ENCODE measurements around the gene TEX36. TPM values are rescaled to one million over a fixed set of nuclear protein-coding genes. Genes with fewer than 3 reads are reported as not detected.

TEX36 gene
- total RNA-seq, 1 experiment from 2014 or later: 1.1 TPM

DNA sequence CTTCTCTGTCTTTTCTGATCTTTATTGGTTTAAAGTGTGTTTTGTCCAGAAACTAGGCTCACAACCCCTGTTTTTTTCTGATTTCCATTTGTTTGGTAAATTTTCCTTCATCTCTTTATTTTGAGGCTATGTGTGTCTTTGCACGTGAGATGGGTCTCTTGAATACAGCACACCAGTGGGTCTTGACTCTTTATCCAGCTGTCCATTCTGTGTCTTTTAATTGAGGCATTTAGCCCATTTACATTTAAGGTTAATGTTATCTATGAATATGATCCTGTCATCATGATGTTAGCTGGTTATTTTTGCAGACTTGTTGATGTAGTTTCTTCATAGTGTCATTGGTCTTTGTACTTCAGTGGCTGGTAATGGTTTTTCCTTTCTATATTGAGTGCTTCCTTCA, 10.1 kb downstream of the TEX36 start:
- BruUV-seq (replicated peaks): no TSS peak
- no peak overlapping the region for H3K4me2 ChIP-seq
- intact Hi-C loops (cut with micrococcal nuclease; ENCODE audit: unreplicated experiment): no loop called here
- TF ChIP-seq, protein P1, sequence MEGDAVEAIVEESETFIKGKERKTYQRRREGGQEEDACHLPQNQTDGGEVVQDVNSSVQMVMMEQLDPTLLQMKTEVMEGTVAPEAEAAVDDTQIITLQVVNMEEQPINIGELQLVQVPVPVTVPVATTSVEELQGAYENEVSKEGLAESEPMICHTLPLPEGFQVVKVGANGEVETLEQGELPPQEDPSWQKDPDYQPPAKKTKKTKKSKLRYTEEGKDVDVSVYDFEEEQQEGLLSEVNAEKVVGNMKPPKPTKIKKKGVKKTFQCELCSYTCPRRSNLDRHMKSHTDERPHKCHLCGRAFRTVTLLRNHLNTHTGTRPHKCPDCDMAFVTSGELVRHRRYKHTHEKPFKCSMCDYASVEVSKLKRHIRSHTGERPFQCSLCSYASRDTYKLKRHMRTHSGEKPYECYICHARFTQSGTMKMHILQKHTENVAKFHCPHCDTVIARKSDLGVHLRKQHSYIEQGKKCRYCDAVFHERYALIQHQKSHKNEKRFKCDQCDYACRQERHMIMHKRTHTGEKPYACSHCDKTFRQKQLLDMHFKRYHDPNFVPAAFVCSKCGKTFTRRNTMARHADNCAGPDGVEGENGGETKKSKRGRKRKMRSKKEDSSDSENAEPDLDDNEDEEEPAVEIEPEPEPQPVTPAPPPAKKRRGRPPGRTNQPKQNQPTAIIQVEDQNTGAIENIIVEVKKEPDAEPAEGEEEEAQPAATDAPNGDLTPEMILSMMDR (conservative IDR thresholded peaks at IDR 0.05): no peak
- TF ChIP-seq EZH2 (IDR thresholded peaks at IDR 0.05; ENCODE audit: low read depth): no peak
- H4K20me1 ChIP-seq (ENCODE audit: insufficient read depth): no peaks in the 10 kb centered on the region
- H3K79me2 ChIP-seq (ENCODE audit: low read depth): no peaks in the 10 kb centered on the region
- H3K36me3 ChIP-seq (ENCODE audit: low read depth): no peaks in the 10 kb centered on the region
- POLR2A ChIA-PET (ENCODE audit: unreplicated experiment): no interaction called here
- H2AFZ ChIP-seq: no peak overlapping the region
- H3F3A ChIP-seq (ENCODE audit: insufficient read depth, low read depth): no peaks in the 10 kb centered on the region
- H3K4me3 ChIP-seq: no peak overlapping the region
- H3K9me3 ChIP-seq (ENCODE audit: insufficient read depth, low read depth): no peaks in the 10 kb centered on the region
- DNase-seq: no peak
- no peaks in the 10 kb centered on the region for H3K4me1 ChIP-seq (replicated peaks; ENCODE audit: insufficient read depth)
- no peak overlapping the region for H3K27ac ChIP-seq
- H3K9me2 ChIP-seq (ENCODE audit: insufficient read depth): no peaks in the 10 kb centered on the region
- CTCF ChIA-PET: no interaction called here
- no peaks in the 10 kb centered on the region for H3K27me3 ChIP-seq (ENCODE audit: insufficient read depth, low read depth)

DNA sequence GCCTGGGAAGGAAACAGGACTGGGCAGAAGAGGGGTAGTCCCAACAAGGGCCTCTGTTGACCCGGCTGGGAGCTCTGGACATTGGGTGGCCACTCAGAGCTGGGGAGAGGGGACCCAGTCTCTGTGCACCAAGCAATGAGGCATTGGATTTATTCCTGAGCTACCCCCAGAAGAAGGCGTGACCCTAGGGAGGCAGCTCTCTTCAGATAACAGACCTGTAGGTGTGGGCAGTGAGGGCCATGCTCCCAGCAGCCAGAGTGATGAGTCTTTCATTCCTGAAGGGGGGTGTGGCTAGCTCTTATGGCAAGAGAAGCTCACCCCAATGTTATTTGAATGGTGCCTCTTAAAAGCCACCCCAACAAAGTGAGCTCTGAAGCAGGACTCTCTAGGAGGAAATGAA, 20.4 kb downstream of the TEX36 start:
- H3K9me3 ChIP-seq (ENCODE audit: insufficient read depth, low read depth): no peaks in the 10 kb centered on the region
- no peaks in the 10 kb centered on the region for H3K79me2 ChIP-seq (ENCODE audit: low read depth)
- DNase-seq: peak; percentile 70 to 73
- peaks cover 7% of the 10 kb centered on the region for H3F3A ChIP-seq (ENCODE audit: insufficient read depth, low read depth)
- ChIA-PET CTCF (interaction anchor here (0.6 kb wide), 1 partner anchor 78 kb away, joined by 3 read pairs; no protein-coding TSS in a partner anchor), POLR2A (ENCODE audit: unreplicated experiment) (interaction anchor here (0.6 to 2.3 kb wide), 7 partner anchors 30 to 1544 kb away, joined by 3 to 28 read pairs (median 6); partner anchors contain the start of gene CTBP2)
- no peak overlapping the region for H3K4me3 ChIP-seq
- no peaks in the 10 kb centered on the region for H3K36me3 ChIP-seq (ENCODE audit: low read depth)
- no TSS peak for BruUV-seq (replicated peaks)
- peak overlapping the region; percentile 90 for H3K27ac ChIP-seq
- peak overlapping the region; percentile 60 for H3K4me2 ChIP-seq
- no peaks in the 10 kb centered on the region for H3K27me3 ChIP-seq (ENCODE audit: insufficient read depth, low read depth)
- intact Hi-C loops (cut with micrococcal nuclease; ENCODE audit: unreplicated experiment): loop anchor here (1.0 to 5.0 kb wide), 4 partner anchors 29 to 147 kb away; no protein-coding TSS in a partner anchor
- H3K9me2 ChIP-seq (ENCODE audit: insufficient read depth): no peaks in the 10 kb centered on the region
- peaks cover 22% of the 10 kb centered on the region for H3K4me1 ChIP-seq (replicated peaks; ENCODE audit: insufficient read depth)
- TF ChIP-seq, protein P1 (conservative IDR thresholded peaks at IDR 0.05): no peak
- TF ChIP-seq EZH2 (IDR thresholded peaks at IDR 0.05; ENCODE audit: low read depth): no peak
- peak overlapping the region; percentile 41; the same call in 1 of the 2 replicates for H2AFZ ChIP-seq
- no peaks in the 10 kb centered on the region for H4K20me1 ChIP-seq (ENCODE audit: insufficient read depth)

DNA sequence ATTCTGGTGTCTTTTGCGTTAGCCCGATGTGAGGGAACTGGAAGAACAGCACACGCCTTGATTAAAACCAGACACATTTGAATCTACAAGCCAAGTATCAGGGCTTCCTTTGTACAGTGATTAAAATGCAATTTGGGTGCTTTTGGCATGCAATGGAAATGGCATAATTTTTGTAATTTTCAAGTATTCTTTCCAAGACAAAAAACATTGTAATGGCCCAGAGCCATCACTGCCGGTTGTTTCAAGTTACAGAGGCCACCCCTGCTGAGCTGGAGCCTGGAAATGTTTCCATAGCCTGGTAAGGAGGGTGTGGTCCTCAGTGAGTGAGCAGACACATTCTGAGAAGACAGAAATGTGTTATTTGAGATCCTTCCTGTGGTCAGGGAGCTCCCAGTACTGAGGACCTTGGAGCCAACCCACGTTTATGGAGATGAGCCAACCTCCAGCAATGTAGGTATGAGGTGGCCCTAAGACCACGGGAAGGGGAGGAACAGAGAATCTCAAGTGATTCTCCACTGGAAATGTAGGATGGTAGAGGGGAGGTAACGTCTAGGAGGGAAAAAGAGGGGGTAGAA, 20.9 kb downstream of the TEX36 start:
- Histone ChIP-seq H3K36me3 (ENCODE audit: low read depth) (no peaks in the 10 kb centered on the region), H3K79me2 (ENCODE audit: low read depth) (no peaks in the 10 kb centered on the region), H3F3A (ENCODE audit: insufficient read depth, low read depth) (peaks cover 7% of the 10 kb centered on the region), H3K4me3 (no peak overlapping the region), H3K27me3 (ENCODE audit: insufficient read depth, low read depth) (no peaks in the 10 kb centered on the region), H3K27ac (peak overlapping the region; percentile 90), H3K4me1 (replicated peaks; ENCODE audit: insufficient read depth) (peaks cover 22% of the 10 kb centered on the region), H4K20me1 (ENCODE audit: insufficient read depth) (no peaks in the 10 kb centered on the region), H3K9me3 (ENCODE audit: insufficient read depth, low read depth) (no peaks in the 10 kb centered on the region), H3K4me2 (peak overlapping the region; percentile 60), H3K9me2 (ENCODE audit: insufficient read depth) (no peaks in the 10 kb centered on the region), H2AFZ (peak overlapping the region; percentile 41; the same call in 1 of the 2 replicates)
- ChIA-PET CTCF (no interaction called here), POLR2A (ENCODE audit: unreplicated experiment) (interaction anchor here (0.6 to 2.3 kb wide), 7 partner anchors 31 to 1544 kb away, joined by 3 to 28 read pairs (median 6); partner anchors contain the start of gene CTBP2)
- BruUV-seq (replicated peaks): TSS peak; percentile 86
- TF ChIP-seq EZH2 (IDR thresholded peaks at IDR 0.05; ENCODE audit: low read depth): no peak
- TF ChIP-seq, protein P1 (conservative IDR thresholded peaks at IDR 0.05): no peak
- intact Hi-C loops (cut with micrococcal nuclease; ENCODE audit: unreplicated experiment): loop anchor here (1.0 to 5.0 kb wide), 4 partner anchors 29 to 147 kb away; no protein-coding TSS in a partner anchor
- DNase-seq: peak; percentile 73 to 93
